ENCODE data around the gene ATL2. TPM values are rescaled to one million over a fixed set of nuclear protein-coding genes. Genes with fewer than 3 reads are reported as not detected.

The ATL2 gene
- total and polyA plus RNA-seq, 7 donors, result 19.8 to 98.9 (median 59.2) TPM

- H3K36me3 ChIP-seq (ENCODE audit: insufficient read depth in 1 of 2, low read depth in 1 of 2), result peaks cover 0 to 64% of the 10 kb centered on the region in 2 donors
- no peak for TF ChIP-seq CTCF (IDR thresholded peaks at IDR 0.05)
- DNase-seq, result no peak
- no peak for ATAC-seq
- no peak overlapping the region for H3K27ac ChIP-seq
- intact Hi-C loops (cut with DNase I), result no loop called here
- H3K4me3 ChIP-seq, result no peak overlapping the region
- H3K27me3 ChIP-seq (ENCODE audit: insufficient read depth in 3 of 3, low read length in 2 of 3), result no peaks in the 10 kb centered on the region
- H3K4me1 ChIP-seq, result no peaks in the 10 kb centered on the region
- H3K9me3 ChIP-seq, result no peaks in the 10 kb centered on the region
These were observed 82.5 kb downstream of the ATL2 start for GRCh38 chr2:38294597-38294996.

- intact Hi-C loops (cut with DNase I), result no loop called here
- H3K4me1 ChIP-seq, result no peaks in the 10 kb centered on the region
- no peak overlapping the region for H3K27ac ChIP-seq
- H3K36me3 ChIP-seq (ENCODE audit: insufficient read depth in 1 of 2, low read depth in 1 of 2), result peaks cover 0 to 51% of the 10 kb centered on the region in 2 donors
- TF ChIP-seq CTCF (IDR thresholded peaks at IDR 0.05), result no peak
- WGBS, 3 donors, result 89 to 94% (median 90%) methylated on average over 7 of the region's 7 CpGs
- ATAC-seq (peak in 2 of 4 donors; percentile 18 to 25), DNase-seq (no peak)
- no peak overlapping the region for H3K4me3 ChIP-seq
- H3K27me3 ChIP-seq (ENCODE audit: insufficient read depth in 3 of 3, low read length in 2 of 3), result no peaks in the 10 kb centered on the region
- H3K9me3 ChIP-seq, result no peaks in the 10 kb centered on the region
These were observed 83.8 kb downstream of the ATL2 start for GRCh38 chr2:38293152-38293865.

GRCh38 chr2:38290332-38290731 is 86.7 kb downstream of the ATL2 start:
- Histone ChIP-seq H3K9me3 (no peaks in the 10 kb centered on the region), H3K27ac (no peak overlapping the region), H3K36me3 (ENCODE audit: insufficient read depth in 1 of 2, low read depth in 1 of 2) (peaks cover 0 to 21% of the 10 kb centered on the region in 2 donors), H3K27me3 (ENCODE audit: insufficient read depth in 3 of 3, low read length in 2 of 3) (peaks cover 0 to 3% (median 0%) of the 10 kb centered on the region in 3 donors), H3K4me3 (no peak overlapping the region), H3K4me1 (no peaks in the 10 kb centered on the region)
- ATAC-seq, result peak in 1 of 4 donors; percentile 9
- DNase-seq, result no peak
- intact Hi-C loops (cut with DNase I), result no loop called here
- WGBS, 3 donors, result 80 to 83% (median 80%) methylated on average over 4 of the region's 4 CpGs
- TF ChIP-seq CTCF (IDR thresholded peaks at IDR 0.05), result no peak

GRCh38 chr2:38284971-38285370 is 92.1 kb downstream of the ATL2 start:
- no peak overlapping the region for H3K4me3 ChIP-seq
- no peak for TF ChIP-seq CTCF (IDR thresholded peaks at IDR 0.05)
- H3K27ac ChIP-seq, result no peak overlapping the region
- ATAC-seq (no peak), DNase-seq (no peak)
- no peaks in the 10 kb centered on the region for H3K9me3 ChIP-seq
- H3K4me1 ChIP-seq, result no peaks in the 10 kb centered on the region
- 42 to 63% (median 44%) methylated on average over 3 of the region's 3 CpGs for WGBS, 3 donors
- intact Hi-C loops (cut with DNase I), result no loop called here
- peaks cover 0 to 3% (median 0%) of the 10 kb centered on the region in 3 donors for H3K27me3 ChIP-seq (ENCODE audit: insufficient read depth in 3 of 3, low read length in 2 of 3)
- no peaks in the 10 kb centered on the region for H3K36me3 ChIP-seq (ENCODE audit: insufficient read depth in 1 of 2, low read depth in 1 of 2)
